ENCODE data around the gene TACC3. TPM values are rescaled to one million over a fixed set of nuclear protein-coding genes. Genes with fewer than 3 reads are reported as not detected.

Gene TACC3
- total RNA-seq, 1 experiment from 2014 or later, result 106 TPM

GRCh38 chr4:1759818-1760223 is 38.5 kb downstream of the TACC3 start:
- no peaks in the 10 kb centered on the region; the same call in 1 of the 2 replicates for H3K4me1 ChIP-seq (ENCODE audit: control insufficient read depth, insufficient read depth, low read length)
- no peaks in the 10 kb centered on the region for H3K36me3 ChIP-seq (ENCODE audit: control insufficient read depth, insufficient read depth, low read length)
- in situ Hi-C loops (cut with HindIII; ENCODE audit: low pct_unique_long_range_greater_than_20kb, low sequenced_read_pairs) (no loop called here), intact Hi-C loops (cut with micrococcal nuclease; ENCODE audit: unreplicated experiment) (no loop called here)
- H3K4me3 ChIP-seq (ENCODE audit: low read depth in 2 of 2, low read length in 2 of 2), result no peak overlapping the region
- no TSS peak for BruUV-seq (replicated peaks)
- no peak for DNase-seq (ENCODE audit: low read depth, low spot score)
- H3K9me3 ChIP-seq (ENCODE audit: control insufficient read depth, insufficient read depth, low read depth, low read length), result no peaks in the 10 kb centered on the region
- no peak for TF ChIP-seq POLR2AphosphoS5 (IDR thresholded peaks at IDR 0.05; ENCODE audit: low read depth, low read length)
- 0 out of 2 replicates have a peak, but pooled peaks have one; percentile 37 for TF ChIP-seq CTCF (IDR thresholded peaks at IDR 0.05)
- CTCF ChIA-PET, result interaction anchor here (0.6 to 0.8 kb wide), 2 partner anchors 23 to 333 kb away, joined by 3 read pairs; no protein-coding TSS in a partner anchor
- no peak for ATAC-seq
- POLR2A ChIA-PET, result interaction anchor here (0.7 kb wide), 1 partner anchor 96 kb away, joined by 7 read pairs; no protein-coding TSS in a partner anchor
- H3K27ac ChIP-seq (ENCODE audit: low read length), result no peak overlapping the region
- no peaks in the 10 kb centered on the region for H3K27me3 ChIP-seq (ENCODE audit: control insufficient read depth, insufficient read depth, low read length)

GRCh38 chr4:1760521-1761071 is 39.3 kb downstream of the TACC3 start:
- no peak; the same call in 1 of the 2 replicates for ATAC-seq
- intact Hi-C loops (cut with micrococcal nuclease; ENCODE audit: unreplicated experiment) (no loop called here), in situ Hi-C loops (cut with HindIII; ENCODE audit: low pct_unique_long_range_greater_than_20kb, low sequenced_read_pairs) (no loop called here)
- Histone ChIP-seq H3K27me3 (ENCODE audit: control insufficient read depth, insufficient read depth, low read length) (no peaks in the 10 kb centered on the region), H3K36me3 (ENCODE audit: control insufficient read depth, insufficient read depth, low read length) (no peaks in the 10 kb centered on the region), H3K27ac (ENCODE audit: low read length) (no peak overlapping the region), H3K4me3 (ENCODE audit: low read depth in 2 of 2, low read length in 2 of 2) (no peak overlapping the region), H3K4me1 (ENCODE audit: control insufficient read depth, insufficient read depth, low read length) (no peaks in the 10 kb centered on the region; the same call in 1 of the 2 replicates), H3K9me3 (ENCODE audit: control insufficient read depth, insufficient read depth, low read depth, low read length) (no peaks in the 10 kb centered on the region)
- POLR2A ChIA-PET, result no interaction called here
- TF ChIP-seq TCF7L2 (IDR thresholded peaks at IDR 0.05; ENCODE audit: low read depth, low read length), result no peak
- TF ChIP-seq POLR2AphosphoS5 (IDR thresholded peaks at IDR 0.05; ENCODE audit: low read depth, low read length), result no peak
- TF ChIP-seq REST (IDR thresholded peaks at IDR 0.05; ENCODE audit: insufficient read depth in 1 of 2, low read depth in 2 of 2, low read length in 1 of 2), result no peak
- TF ChIP-seq SIN3A (IDR thresholded peaks at IDR 0.05; ENCODE audit: borderline replicate concordance, insufficient read depth, low read depth, low read length), result no peak
- no peak for TF ChIP-seq CTCF (IDR thresholded peaks at IDR 0.05)
- BruUV-seq (replicated peaks), result no TSS peak
- no peak for DNase-seq (ENCODE audit: low read depth, low spot score)
- CTCF ChIA-PET, result no interaction called here

All from Panc1 (cell line).